Glutamatergic neuron (in vitro differentiated cells): ENCODE results near the gene MAST2. TPM values are rescaled to one million over a fixed set of nuclear protein-coding genes. Genes with fewer than 3 reads are reported as not detected.

ENCODE experiments used
- DNase-seq: peaks from one replicate; pipeline ENCODE4 v3.0.0; 2022
- H3K27ac Mint-ChIP-seq: one replicate; pipeline ENCODE4 v1.8.0; 2020; ENCODE audit warnings: mild to moderate bottlenecking, mixed read lengths, inconsistent platforms; ENCODE audit not compliant: unreplicated experiment
- H3K27me3 Mint-ChIP-seq: one replicate; pipeline ENCODE4 v1.8.0; 2020; ENCODE audit warnings: mild to moderate bottlenecking, moderate library complexity, mixed read lengths, inconsistent platforms; ENCODE audit not compliant: unreplicated experiment
- H3K36me3 Mint-ChIP-seq: one replicate; pipeline ENCODE4 v1.8.0; 2020; ENCODE audit warnings: mild to moderate bottlenecking, mixed read lengths, inconsistent platforms; ENCODE audit not compliant: unreplicated experiment
- H3K4me1 Mint-ChIP-seq: one replicate; pipeline ENCODE4 v1.8.0; 2020; ENCODE audit warnings: mild to moderate bottlenecking, low read depth, mixed read lengths, inconsistent platforms; ENCODE audit not compliant: unreplicated experiment
- H3K4me3 Mint-ChIP-seq: one replicate; pipeline ENCODE4 v1.8.0; 2020; ENCODE audit warnings: mild to moderate bottlenecking, mixed read lengths, inconsistent platforms; ENCODE audit not compliant: unreplicated experiment
- H3K9me3 Mint-ChIP-seq: one replicate; pipeline ENCODE4 v1.8.0; 2020; ENCODE audit warnings: mild to moderate bottlenecking, moderate library complexity, mixed read lengths, inconsistent platforms; ENCODE audit not compliant: unreplicated experiment
- total RNA-seq: library from RNA; stranded (reverse); fragmentation: NEBNext Ultra II Directional; extraction: Animal tissue kit (Norgen Biotek cat#: 25700); gene quantifications from one replicate; pipeline ENCODE4 v1.2.1, GENCODE V29; 2021; ENCODE audit not compliant: unreplicated experiment
- TF ChIP-seq, protein P1 (sequence below): fragments of 200-600 bp; sonication (generic); IDR thresholded peaks from one replicate; pipeline ENCODE4 v1.5.0; 2021; ENCODE audit not compliant: partially characterized antibody, unreplicated experiment

The MAST2 gene
- total RNA-seq, 1 donor from 2014 or later: 95.1 TPM

DNA sequence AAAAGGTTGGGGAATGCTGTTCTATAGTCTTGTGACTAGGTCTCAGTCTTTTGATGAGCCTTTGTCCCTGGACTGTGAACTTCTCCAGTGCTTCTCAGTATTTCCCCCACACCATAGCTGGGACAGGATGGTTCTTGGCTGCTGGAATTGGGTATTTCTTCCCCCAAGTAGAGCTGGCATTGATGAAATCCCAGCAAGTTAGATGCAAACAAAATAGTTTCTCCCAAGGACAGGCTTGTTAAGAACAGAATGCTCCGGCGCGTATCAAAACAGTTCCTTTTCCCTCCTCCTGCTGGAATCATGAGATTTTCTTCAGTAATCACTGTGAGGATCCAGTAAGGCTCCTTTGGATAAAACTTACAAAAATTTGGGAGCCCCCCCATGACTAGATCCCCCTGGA lies 166.5 kb downstream of the MAST2 start:
- no peak for DNase-seq
- Mint-ChIP-seq H3K27me3 (peaks cover 2% of the 10 kb centered on the region), H3K4me1 (no peaks in the 10 kb centered on the region), H3K36me3 (no peaks in the 10 kb centered on the region), H3K4me3 (no peak overlapping the region), H3K27ac (no peak overlapping the region), H3K9me3 (peaks cover 2% of the 10 kb centered on the region)
- TF ChIP-seq, protein P1, sequence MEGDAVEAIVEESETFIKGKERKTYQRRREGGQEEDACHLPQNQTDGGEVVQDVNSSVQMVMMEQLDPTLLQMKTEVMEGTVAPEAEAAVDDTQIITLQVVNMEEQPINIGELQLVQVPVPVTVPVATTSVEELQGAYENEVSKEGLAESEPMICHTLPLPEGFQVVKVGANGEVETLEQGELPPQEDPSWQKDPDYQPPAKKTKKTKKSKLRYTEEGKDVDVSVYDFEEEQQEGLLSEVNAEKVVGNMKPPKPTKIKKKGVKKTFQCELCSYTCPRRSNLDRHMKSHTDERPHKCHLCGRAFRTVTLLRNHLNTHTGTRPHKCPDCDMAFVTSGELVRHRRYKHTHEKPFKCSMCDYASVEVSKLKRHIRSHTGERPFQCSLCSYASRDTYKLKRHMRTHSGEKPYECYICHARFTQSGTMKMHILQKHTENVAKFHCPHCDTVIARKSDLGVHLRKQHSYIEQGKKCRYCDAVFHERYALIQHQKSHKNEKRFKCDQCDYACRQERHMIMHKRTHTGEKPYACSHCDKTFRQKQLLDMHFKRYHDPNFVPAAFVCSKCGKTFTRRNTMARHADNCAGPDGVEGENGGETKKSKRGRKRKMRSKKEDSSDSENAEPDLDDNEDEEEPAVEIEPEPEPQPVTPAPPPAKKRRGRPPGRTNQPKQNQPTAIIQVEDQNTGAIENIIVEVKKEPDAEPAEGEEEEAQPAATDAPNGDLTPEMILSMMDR: no peak

GRCh38 chr1:45971335-45971734 lies 167.9 kb downstream of the MAST2 start:
- Mint-ChIP-seq H3K36me3 (no peaks in the 10 kb centered on the region), H3K9me3 (no peaks in the 10 kb centered on the region), H3K27ac (no peak overlapping the region), H3K27me3 (no peaks in the 10 kb centered on the region), H3K4me3 (no peak overlapping the region), H3K4me1 (no peaks in the 10 kb centered on the region)
- TF ChIP-seq, protein P1: no peak
- no peak for DNase-seq

DNA sequence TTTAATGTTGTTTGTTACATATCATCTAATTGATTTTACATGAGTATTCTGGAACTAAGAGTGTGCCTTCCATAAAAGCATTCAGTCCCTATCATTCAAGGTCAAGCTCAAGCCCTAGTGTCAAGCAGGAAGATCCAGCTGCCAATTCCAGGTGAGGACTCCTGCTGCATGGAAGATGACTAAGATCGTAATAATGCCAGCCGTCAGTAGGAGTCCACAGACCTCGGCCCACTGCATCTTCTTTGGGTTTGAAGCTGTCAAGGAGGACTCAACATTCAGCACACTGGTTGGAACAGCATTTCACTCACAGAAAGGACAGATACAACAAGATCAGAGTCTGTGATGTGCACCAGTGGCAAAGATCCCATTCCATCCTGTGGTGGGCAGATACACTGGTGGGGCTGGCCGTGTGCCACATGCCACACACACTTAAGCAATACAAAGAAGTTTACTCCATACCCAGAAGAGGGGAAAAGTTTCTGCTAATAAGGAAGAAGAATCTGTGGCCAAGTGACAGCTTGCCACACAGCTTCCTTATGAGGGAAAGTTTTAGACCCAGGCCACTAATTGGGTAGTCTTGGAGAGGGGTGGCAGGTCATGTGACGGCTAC lies 168.6 kb downstream of the MAST2 start:
- Mint-ChIP-seq H3K4me3 (no peak overlapping the region), H3K36me3 (no peaks in the 10 kb centered on the region), H3K4me1 (no peaks in the 10 kb centered on the region), H3K27ac (no peak overlapping the region), H3K9me3 (no peaks in the 10 kb centered on the region), H3K27me3 (no peaks in the 10 kb centered on the region)
- DNase-seq: no peak
- TF ChIP-seq, protein P1: no peak

GRCh38 chr1:45972621-45973020 lies 169.2 kb downstream of the MAST2 start:
- H3K4me1 Mint-ChIP-seq: no peaks in the 10 kb centered on the region
- DNase-seq: no peak
- no peaks in the 10 kb centered on the region for H3K9me3 Mint-ChIP-seq
- no peaks in the 10 kb centered on the region for H3K36me3 Mint-ChIP-seq
- no peak overlapping the region for H3K27ac Mint-ChIP-seq
- TF ChIP-seq, protein P1: no peak
- no peak overlapping the region for H3K4me3 Mint-ChIP-seq
- no peaks in the 10 kb centered on the region for H3K27me3 Mint-ChIP-seq

GRCh38 chr1:45973121-45973520 lies 169.7 kb downstream of the MAST2 start:
- DNase-seq: no peak
- Mint-ChIP-seq H3K27me3 (no peaks in the 10 kb centered on the region), H3K4me3 (no peak overlapping the region), H3K27ac (no peak overlapping the region), H3K4me1 (no peaks in the 10 kb centered on the region), H3K36me3 (no peaks in the 10 kb centered on the region), H3K9me3 (no peaks in the 10 kb centered on the region)
- TF ChIP-seq, protein P1: no peak
